Thyroid gland (tissue), 4 donors: ENCODE measurements around the gene PROKR1. TPM values are rescaled to one million over a fixed set of nuclear protein-coding genes. Genes with fewer than 3 reads are reported as not detected.

Experiments used
- DNase-seq, 2 donors: peaks; one replicate each; pipeline ENCODE4 v3.0.0-alpha.2; 2019
- H3K27ac ChIP-seq, 3 donors: fragments of 200-600 bp; sonication (generic); 1 replicate in 2 of 3; 2 replicates in 1 of 3; pipeline ENCODE4 v1.5.1; 2016 to 2019; ENCODE audit warnings: mild to moderate bottlenecking in 1 of 3, moderate library complexity in 1 of 3
- H3K27me3 ChIP-seq: fragments of 200-600 bp; sonication (generic); one replicate; pipeline ENCODE4 v1.5.1; 2019
- H3K36me3 ChIP-seq, 2 donors: fragments of 200-600 bp; sonication (generic); one replicate each; pipeline ENCODE4 v1.5.1; 2016 to 2019
- H3K4me1 ChIP-seq, 2 donors: fragments of 200-600 bp; sonication (generic); one replicate each; pipeline ENCODE4 v1.5.1; 2017 to 2019
- H3K4me3 ChIP-seq, 3 donors: fragments of 200-600 bp; sonication (generic); replicated peaks in 1 of 3; 1 replicate in 2 of 3; 2 replicates in 1 of 3; pipeline ENCODE4 v1.5.1; 2016; ENCODE audit warnings: mild to moderate bottlenecking in 1 of 3
- H3K9me3 ChIP-seq: fragments of 200-600 bp; sonication (generic); one replicate; pipeline ENCODE4 v1.5.1; 2017
- POLR2A ChIP-seq, 2 donors: fragments of 450-650 bp; IDR thresholded peaks; one replicate each; pipeline ENCODE4 v1.6.1; 2017; ENCODE audit warnings: antibody characterized with exemption in 2 of 2, mild to moderate bottlenecking in 2 of 2, moderate library complexity in 1 of 2
- WGBS, 2 donors: methylation state at CpG; one replicate each; pipeline ENCODE4 v1.1.5; 2017; 5-methylcytosine and 5-hydroxymethylcytosine counted together
- intact Hi-C: fragments of 100-400 bp; cut with DNase I; formaldehyde crosslinking; loops from one replicate; pipeline ENCODE4 v1.15.1; 2023
- total RNA-seq, 4 donors: library from RNA; depleted of rRNA; stranded (reverse); fragments of >200 nt; gene quantifications; one replicate each; pipeline ENCODE4 v1.2.3, GENCODE V29; 2016
- TF ChIP-seq, protein P1 (sequence below), 6 experiments: fragments of 200-600 bp in 3 of 6; fragments of 450-650 bp in 3 of 6; sonication (generic) in 3 of 6; IDR thresholded peaks; one replicate each; pipeline ENCODE4 v1.5.1; 2016 to 2019; ENCODE audit warnings: antibody characterized with exemption in 6 of 6, mild to moderate bottlenecking in 2 of 6, inconsistent platforms in 1 of 6, moderate library complexity in 1 of 6

PROKR1 gene
- total RNA-seq, 4 donors from 2014 or later = not detected

DNA sequence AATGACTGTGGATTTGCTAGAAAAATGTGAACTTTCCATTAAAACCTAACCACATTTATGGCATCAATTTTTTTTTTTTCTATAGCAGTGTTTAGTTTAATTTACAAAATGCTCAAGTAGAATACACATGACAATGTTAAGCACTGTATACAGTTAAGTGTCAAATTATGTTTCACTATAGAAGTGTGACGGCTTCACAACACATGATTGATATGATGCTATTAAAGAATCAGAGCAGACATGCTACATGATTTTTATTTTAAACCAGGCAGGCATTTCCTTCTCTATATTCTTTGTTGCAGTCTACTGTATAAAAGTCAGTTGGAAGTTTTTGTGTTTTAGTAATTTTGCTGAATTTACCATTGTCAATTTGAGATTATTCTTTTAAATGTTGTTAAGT, 43.6 kb downstream of the PROKR1 start:
- WGBS, 2 donors = 90 to 94% methylated on average over 1 of the region's 1 CpG
- no peaks in the 10 kb centered on the region for H3K27me3 ChIP-seq
- no peak for DNase-seq
- H3K9me3 ChIP-seq = no peaks in the 10 kb centered on the region
- no peak overlapping the region for H3K27ac ChIP-seq
- no peaks in the 10 kb centered on the region for H3K4me1 ChIP-seq
- intact Hi-C loops = no loop called here
- H3K4me3 ChIP-seq = no peak overlapping the region
- TF ChIP-seq, protein P1, sequence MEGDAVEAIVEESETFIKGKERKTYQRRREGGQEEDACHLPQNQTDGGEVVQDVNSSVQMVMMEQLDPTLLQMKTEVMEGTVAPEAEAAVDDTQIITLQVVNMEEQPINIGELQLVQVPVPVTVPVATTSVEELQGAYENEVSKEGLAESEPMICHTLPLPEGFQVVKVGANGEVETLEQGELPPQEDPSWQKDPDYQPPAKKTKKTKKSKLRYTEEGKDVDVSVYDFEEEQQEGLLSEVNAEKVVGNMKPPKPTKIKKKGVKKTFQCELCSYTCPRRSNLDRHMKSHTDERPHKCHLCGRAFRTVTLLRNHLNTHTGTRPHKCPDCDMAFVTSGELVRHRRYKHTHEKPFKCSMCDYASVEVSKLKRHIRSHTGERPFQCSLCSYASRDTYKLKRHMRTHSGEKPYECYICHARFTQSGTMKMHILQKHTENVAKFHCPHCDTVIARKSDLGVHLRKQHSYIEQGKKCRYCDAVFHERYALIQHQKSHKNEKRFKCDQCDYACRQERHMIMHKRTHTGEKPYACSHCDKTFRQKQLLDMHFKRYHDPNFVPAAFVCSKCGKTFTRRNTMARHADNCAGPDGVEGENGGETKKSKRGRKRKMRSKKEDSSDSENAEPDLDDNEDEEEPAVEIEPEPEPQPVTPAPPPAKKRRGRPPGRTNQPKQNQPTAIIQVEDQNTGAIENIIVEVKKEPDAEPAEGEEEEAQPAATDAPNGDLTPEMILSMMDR (IDR thresholded peaks at IDR 0.05) = no peak
- TF ChIP-seq POLR2A (IDR thresholded peaks at IDR 0.05) = no peak
- no peaks in the 10 kb centered on the region for H3K36me3 ChIP-seq

DNA sequence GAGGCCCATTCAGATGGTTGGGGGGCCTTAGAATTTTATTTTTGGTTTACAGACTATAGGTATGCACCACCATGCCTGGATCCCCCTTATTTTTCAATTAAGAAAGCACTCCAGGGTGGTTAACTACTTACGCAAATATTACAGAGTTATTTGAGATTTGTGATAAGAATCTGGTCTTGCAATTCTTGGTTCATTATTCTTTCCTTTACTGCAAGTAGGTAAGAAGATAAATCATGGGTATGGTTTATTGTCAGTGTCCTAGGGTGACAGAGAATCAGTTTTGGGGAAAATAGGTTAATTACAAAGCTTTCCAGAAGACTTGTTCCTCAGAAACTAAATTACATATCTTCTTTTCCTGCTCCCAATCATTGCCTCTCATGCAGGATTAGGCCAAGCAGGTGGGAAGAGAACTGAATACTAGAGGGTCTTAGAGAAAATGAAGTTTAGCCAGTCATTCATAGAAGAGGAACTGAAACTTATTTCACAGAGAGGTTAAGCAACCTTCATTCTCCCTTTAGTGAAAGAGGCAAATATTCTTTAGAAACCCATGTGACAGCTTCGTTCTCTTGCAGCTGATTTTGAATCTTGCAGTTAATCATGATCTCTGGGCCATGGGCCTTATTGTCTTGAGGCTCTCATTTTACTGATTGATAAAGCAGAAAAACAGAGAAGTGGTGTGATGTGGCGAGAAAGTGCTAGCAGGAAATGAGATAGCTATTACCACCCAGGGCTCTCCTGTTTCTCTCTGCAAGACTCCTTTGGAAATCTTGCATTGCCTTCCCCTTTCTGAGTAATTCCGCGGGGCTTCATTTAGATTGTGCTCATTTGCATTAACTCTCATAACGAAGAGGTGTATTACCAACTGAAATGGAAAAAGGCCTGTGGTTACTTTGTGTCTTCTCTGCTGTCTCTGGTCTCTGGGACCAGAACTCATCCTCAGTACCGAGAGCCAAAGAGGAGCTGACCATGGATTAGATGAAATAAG, 46.5 kb downstream of the PROKR1 start:
- 62 to 74% methylated on average over 7 of the region's 7 CpGs for WGBS, 2 donors
- H3K27me3 ChIP-seq = no peaks in the 10 kb centered on the region
- no peaks in the 10 kb centered on the region for H3K36me3 ChIP-seq
- no peak for DNase-seq
- intact Hi-C loops = no loop called here
- no peak overlapping the region for H3K27ac ChIP-seq
- H3K4me1 ChIP-seq = no peaks in the 10 kb centered on the region
- H3K9me3 ChIP-seq = no peaks in the 10 kb centered on the region
- no peak for TF ChIP-seq POLR2A (IDR thresholded peaks at IDR 0.05)
- TF ChIP-seq, protein P1 (IDR thresholded peaks at IDR 0.05) = no peak
- H3K4me3 ChIP-seq = no peak overlapping the region

DNA sequence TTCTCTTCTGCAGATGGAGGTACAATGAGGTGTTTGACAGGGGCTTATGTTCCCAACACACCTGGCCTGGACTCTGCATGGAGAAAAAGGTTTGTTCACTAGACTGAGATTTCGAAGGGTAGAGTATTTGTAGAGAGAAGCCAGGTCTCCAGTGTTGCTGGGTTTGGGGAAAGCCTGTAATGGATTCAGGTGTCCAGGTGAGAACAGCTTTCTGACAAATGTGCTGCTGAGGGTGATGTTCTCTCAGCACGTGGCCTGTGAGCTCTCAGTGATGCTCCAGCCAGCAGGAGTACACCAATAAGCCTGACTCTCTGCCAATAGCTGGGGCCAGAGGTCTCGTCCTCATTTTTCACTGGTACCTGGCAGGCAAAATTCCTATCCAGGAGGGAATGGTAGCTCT, 47.5 kb downstream of the PROKR1 start:
- Histone ChIP-seq H3K9me3 (no peaks in the 10 kb centered on the region), H3K27me3 (no peaks in the 10 kb centered on the region), H3K4me1 (no peaks in the 10 kb centered on the region), H3K4me3 (no peak overlapping the region), H3K27ac (no peak overlapping the region), H3K36me3 (no peaks in the 10 kb centered on the region)
- TF ChIP-seq, protein P1 (IDR thresholded peaks at IDR 0.05) = no peak
- no peak for TF ChIP-seq POLR2A (IDR thresholded peaks at IDR 0.05)
- intact Hi-C loops = no loop called here
- no peak for DNase-seq
- 77 to 83% methylated on average over 3 of the region's 3 CpGs for WGBS, 2 donors

DNA sequence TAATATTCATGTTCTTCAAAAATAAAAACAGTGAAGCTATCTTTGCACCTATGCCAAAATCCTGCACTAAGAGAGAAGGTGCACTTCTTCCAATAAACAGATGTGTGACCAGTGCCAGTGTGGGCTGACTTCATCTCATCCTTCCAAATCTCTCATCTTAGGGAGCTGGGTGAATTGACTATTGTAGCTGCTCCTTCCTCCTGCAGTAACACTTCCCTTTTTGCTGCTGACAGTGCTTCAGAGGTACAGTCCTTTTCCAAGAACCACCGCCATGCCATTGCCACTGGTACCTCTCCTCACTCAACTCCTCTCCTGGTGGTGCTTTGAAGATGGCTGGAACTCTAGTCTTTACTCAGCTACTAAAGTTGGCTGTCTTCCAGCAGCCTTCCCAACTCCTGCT, 49.1 kb downstream of the PROKR1 start:
- H3K4me3 ChIP-seq = no peak overlapping the region
- no peak for DNase-seq
- no peaks in the 10 kb centered on the region for H3K4me1 ChIP-seq
- no peaks in the 10 kb centered on the region for H3K9me3 ChIP-seq
- no peaks in the 10 kb centered on the region for H3K36me3 ChIP-seq
- WGBS, 2 donors = 81 to 90% methylated on average over 1 of the region's 1 CpG
- intact Hi-C loops = no loop called here
- H3K27ac ChIP-seq = no peak overlapping the region
- TF ChIP-seq POLR2A (IDR thresholded peaks at IDR 0.05) = no peak
- TF ChIP-seq, protein P1 (IDR thresholded peaks at IDR 0.05) = no peak
- H3K27me3 ChIP-seq = no peaks in the 10 kb centered on the region

DNA sequence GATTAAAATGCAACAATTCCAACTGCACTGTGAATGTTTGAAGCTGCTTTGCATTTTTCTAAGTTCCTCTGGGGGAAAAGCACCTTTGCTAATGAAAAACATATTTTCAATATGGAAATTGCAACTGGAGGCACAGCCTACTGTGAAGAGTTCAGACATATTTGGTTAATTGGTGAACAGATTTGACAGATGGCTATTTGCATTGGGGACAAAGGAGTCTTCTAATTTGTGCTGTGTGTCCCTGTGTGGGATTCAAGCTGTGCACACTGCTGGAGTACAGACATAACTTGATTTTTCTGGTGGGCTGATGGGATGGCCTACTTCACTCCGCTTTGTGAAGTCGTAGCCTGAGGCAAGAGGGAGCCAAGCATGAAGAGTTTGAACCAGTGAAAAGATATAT, 50.6 kb downstream of the PROKR1 start:
- H3K4me1 ChIP-seq = no peaks in the 10 kb centered on the region
- TF ChIP-seq POLR2A (IDR thresholded peaks at IDR 0.05) = no peak
- H3K4me3 ChIP-seq = no peak overlapping the region
- intact Hi-C loops = no loop called here
- H3K27me3 ChIP-seq = no peaks in the 10 kb centered on the region
- 91 to 93% methylated on average over 2 of the region's 2 CpGs for whole genome bisulfite sequencing, 2 donors
- no peak for DNase-seq
- no peaks in the 10 kb centered on the region for H3K36me3 ChIP-seq
- no peaks in the 10 kb centered on the region for H3K9me3 ChIP-seq
- no peak overlapping the region for H3K27ac ChIP-seq
